ENCODE data around the gene LRRC49.

GRCh38 chr15:70845602-70846360 lies 46.8 kb upstream of the LRRC49 start:
- TF ChIP-seq EZH2 (IDR thresholded peaks at IDR 0.05) (no peak), POLR2AphosphoS5 (IDR thresholded peaks at IDR 0.05; ENCODE audit: borderline replicate concordance, low read depth, low read length) (no peak), FOXP2 (optimal IDR thresholded peaks at IDR 0.05; ENCODE audit: control extremely low read depth, extremely low read length, insufficient read depth) (no peak)
